Stimulated activated CD8-positive, alpha-beta memory T cell treated with anti-CD3 and anti-CD28 coated beads, Interleukin-15, amount 100 ng/mL, for 48 hours (primary cell): ENCODE data around the gene TMEM191C.
"Not testable (repeated sequence)": the region's sequence is repeated elsewhere in the genome, so short reads cannot be mapped to it uniquely, and the experiment has no call there.

Experiments
- DNase-seq, 2 donors: peaks; one replicate each; pipeline ENCODE4 v3.0.0-alpha.2; 2020; ENCODE audit warnings: low read depth in 2 of 2

The TMEM191C gene

DNA sequence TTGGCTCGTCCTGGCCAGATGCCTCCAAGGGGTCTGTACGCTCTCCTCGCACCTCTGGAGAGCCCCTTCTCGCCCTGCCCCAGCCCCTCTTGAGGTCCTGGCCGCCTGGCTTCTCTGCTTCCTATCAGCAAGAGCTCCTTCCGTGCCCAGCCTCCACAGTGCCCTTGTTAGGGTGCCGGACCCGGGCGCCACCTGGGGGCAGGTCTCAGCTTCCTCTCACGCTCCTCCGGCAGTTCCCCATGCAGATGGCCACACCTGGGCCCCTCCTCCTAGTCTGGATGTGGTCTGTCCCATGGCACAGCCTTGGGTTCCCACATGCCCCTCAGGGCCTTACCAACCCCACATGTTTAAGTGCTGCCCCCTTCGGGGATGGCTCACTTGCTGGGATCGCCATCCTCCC lies 6.5 kb downstream of the TMEM191C start:
- not testable (repeated sequence) for DNase-seq

DNA sequence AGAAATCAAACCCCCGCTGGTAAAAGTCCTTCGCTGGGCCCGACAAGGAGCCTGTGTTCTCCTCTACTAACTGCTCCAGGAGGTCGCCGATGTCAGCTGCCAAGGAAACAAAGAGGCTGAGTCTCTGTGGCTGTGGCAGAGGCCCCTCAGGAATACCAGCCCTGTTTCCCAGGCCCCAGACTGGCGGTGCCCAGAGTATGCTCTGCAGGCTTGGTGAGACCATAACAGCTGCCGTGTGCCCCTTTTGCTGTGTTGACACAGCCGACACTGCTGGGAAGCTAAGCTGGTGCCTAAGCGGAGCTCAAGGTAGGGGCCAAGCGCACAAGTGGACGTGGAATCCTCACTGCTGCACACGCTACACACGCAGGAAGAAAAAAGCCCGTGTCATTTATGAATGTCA lies 16.9 kb downstream of the TMEM191C start:
- DNase-seq = not testable (repeated sequence)

DNA sequence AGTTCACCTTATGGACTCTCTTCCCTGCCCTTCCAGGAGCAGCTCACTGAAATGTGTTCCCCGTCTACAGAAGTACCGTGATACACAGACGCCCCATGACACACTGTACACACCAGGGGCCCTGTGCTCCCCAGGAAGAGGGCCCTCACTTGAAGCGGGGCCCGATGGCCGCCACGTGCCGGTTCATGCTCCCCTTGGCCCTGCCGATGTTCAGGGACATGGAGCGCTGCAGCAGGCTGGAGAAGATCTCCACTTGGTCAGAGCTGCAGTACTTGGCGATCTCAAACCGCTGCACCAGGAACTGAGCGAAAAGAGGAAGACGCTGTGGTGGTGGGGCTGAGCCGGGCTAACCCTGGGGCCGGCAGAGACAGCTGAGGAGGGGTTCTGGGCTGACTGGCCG lies 20.5 kb downstream of the TMEM191C start:
- DNase-seq = not testable (repeated sequence)

DNA sequence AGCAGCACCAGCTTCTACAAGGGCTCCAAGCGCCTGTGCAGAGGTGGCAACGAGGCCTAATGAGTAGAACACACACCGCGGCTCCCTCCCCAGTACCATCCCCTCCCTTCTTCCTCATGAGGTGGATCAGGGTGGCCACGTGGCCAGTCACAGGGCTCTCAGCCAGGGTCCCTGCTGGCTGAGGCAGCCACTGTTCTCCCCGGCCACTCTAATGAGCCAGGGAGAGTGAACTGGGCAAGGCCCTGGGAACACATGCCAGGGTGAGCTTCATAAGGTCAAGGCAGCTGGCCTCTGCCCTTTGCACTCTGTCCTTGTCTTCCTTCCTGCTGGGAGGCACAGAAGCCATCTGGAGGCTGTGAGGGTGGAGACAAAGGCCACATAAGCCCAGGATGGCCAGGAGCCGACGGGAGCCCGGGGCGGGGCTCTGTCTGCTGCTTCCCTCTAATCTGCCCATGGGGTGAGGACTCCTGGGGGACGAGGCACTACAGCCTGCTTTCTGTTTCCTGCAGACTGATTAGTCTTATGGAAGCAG lies 22.0 kb downstream of the TMEM191C start:
- DNase-seq = not testable (repeated sequence)

DNA sequence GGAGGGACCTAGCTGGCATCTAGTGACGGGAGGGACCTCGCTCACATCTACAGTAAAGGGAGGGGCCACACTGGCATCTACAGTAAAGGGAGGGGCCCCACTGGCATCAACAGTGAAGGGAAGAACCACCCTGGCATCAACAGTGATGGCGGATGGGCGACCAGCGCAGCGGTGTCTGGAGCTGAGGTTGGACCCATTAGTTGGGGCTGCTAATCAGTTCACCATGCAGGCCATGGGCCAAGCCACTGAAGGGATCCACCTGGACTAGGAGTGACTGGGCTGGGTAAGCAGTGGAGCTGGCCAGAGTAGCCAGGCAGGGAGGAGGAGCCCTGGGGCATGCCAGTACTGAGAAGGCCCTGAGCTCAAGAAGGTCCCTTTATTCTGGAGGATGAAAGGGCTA lies 23.4 kb downstream of the TMEM191C start:
- DNase-seq = not testable (repeated sequence)

DNA sequence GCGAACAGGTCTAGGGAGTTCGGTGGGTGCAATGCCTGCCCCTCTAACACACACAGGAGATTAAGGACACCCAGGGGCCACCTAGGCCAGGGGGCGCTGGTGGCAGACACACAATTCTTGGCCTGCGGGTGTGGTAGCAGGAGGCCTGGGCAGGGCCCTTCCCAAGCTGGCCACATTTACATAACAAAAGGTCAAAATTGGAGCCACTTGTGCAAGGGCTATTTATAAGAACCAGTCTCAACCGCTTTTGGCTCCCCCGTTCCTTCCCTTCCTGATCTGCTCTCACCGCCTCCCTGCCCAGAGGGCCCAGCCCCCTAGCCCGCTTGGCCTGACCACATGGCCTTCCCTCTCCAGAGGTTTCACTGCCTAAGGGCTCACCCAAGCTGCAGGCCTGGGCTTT lies 25.1 kb downstream of the TMEM191C start:
- DNase-seq = not testable (repeated sequence)

DNA sequence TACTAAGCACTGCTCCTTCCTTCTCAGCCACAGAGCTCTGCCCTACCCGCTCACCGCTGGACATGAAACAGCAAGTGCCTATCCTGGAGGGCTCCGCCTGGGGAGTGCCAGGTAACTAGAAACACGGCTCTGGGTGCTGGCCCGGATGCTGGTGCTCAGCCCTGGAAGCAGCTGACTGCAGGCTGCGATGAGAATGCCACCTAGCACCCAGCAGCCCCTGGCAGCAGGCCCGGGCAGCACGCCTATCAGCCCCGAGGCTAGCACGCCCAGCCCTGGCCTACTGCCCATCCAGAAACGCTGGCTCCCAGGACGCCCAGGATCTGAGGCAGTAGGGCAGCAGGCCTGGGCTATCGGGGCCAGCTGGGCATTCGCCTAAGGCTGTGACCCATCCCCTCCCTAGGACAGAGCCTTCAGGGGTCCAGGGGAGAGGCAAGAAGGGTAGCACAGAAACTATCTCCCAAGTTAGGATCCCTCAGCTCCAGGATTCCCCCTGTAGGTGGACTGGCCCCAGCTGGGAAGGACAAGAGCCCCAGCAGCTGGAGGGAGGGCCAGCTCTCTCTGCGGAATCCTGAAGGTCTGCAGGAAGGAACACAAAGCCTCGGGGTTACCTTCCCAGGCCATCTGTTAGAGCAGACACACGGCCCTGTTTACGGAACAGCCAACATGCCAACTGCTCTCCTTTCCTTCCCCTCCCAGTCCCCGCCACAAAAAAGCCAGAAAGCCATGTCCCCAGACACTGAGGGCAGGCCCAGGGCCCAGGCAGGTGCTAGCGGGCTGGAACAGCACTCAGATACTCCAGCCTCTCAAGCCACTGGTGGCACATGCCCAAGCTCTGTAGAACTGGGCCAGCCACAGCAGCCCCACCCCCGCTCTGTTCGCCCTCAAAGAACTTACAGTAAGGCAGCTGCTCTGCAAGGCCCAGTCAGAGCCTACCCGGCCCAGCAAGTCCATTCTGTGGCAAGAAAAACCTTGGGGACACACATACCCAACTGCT lies 26.9 kb downstream of the TMEM191C start:
- not testable (repeated sequence) for DNase-seq

DNA sequence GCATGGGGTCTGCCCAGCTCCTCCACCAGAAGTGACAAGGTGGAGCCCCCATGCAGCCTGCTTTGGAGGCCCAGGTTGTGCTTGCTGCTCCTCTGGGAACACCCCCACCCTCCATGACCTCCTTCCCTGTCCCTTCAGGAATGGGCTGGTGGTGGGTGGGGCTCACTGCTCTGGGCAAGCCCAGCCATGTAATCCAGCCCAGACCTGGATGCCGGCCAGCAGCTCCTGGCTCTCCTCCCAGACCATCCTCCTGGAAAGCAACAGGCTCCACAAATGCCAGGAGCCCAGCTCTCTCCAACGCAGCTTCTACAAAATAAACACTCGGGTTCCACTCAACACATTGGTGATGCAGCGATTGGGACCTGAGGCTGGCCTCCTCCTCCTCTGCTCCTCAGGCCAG lies 30.8 kb downstream of the TMEM191C start:
- DNase-seq = not testable (repeated sequence)

DNA sequence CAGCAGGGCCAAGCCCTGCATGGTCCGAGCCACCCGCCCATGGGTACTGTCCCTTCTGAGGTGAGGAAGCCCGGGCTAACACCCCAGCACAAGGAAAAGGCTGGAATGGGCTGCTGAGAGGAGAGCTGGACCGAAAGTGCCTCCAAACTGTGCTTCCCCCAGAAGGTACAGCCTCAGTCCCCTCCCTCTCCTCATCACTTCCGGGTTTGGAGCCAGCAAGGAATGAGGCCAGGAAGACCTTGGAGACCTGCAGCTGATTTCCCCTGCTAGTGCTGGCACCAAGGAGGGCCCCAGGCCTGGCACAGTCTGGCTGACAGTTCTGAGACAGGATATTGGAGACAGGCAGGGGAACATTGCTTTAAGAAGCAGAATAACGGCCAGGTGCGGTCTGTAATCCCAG lies 31.3 kb downstream of the TMEM191C start:
- not testable (repeated sequence) for DNase-seq

DNA sequence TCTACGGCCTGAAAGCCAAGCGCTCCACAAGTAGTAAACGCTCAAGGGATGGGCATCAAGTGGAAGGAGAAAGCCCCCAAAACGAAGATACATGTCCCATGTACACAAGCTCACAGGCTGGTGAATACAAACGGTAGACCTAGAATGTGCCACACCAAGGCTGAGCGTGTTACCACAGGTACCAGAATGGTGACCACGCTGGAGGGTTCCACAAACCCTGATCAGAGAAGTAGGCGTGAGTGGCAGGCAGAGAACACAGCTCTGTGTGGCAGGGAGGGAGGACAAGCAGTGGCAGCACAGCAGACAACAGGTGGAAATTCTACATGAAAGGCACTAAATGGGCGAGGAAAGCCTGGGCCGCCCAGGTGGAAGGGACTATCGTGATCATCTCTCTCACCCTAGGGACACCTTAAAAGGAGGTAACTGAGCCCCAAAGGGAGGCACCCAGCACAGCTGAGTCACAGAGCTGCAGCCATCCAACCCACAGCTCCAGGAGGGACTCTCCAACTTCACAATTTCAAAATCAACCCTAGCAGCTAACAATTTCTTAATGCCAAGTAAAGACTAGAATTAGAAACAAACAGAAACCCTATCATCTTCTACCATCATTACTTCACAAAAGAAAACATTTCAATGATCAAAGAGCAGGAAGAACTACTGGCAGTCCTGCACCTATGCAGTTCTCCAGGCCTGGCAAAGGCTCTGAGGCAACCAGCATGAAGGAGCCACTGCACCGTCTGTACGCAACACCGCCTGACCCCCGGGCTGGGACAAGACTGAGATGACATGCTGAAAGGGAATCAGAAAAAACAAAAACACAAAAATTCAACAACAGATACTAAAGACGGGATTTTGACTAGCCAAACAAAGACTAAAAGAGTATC lies 32.7 kb downstream of the TMEM191C start:
- not testable (repeated sequence) for DNase-seq

DNA sequence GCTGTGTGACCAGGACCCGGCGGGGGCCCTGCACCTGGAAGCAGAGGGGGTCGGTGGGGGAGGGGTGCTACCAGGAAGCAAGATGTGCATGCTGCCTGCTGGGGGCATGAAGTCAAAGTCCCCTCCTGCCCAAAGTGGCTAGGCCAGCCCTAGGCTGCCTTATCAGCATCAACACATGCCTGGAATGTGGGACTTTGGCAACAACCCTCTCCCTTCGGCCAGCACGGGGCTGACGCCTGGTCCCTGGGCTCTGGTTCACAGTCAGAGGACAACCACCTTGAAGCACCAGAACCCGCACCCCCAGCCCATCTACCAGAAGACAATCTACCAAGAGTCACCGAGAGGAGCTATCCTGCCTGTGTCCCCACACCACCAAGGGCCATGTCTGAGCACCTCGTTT lies 43.2 kb downstream of the TMEM191C start:
- not testable (repeated sequence) for DNase-seq

DNA sequence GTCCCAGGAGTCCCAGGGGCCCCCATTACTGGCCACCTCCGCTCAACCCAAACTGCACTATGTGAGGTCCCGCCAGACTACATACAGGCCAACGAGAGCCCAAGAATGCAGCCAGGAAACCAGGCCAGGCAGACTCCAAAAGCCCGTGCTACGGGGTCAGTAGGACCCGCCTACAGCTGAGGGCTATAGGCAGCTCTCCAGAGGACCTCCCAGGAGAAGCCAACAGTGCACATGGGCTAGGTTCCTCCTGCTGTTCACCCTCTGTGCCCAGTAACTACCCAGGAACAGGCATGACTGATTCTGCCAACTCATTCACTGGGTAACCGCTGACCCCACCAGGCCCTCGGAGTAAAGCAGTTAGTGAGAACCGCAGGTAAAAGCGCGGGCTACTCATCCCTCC lies 44.8 kb downstream of the TMEM191C start:
- not testable (repeated sequence) for DNase-seq

DNA sequence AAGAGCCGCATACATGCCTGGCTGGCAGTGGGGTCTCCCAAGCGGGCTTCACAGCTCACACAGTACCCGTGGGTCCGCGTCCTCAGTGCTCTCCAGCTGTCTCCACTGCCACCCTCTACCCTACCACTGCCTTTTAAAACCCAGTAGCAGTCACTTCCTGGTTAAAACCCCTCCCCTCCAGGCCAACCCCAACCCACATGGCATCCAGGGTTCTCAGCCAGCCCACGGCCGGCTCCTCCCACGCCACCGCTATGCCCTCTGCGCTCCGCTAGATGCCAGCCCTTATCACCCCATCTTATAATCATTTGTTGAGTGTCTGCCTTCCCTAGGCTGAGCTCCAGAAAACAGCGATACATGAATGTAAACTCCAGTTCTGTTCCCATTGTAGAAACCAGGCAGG lies 46.9 kb downstream of the TMEM191C start:
- DNase-seq = not testable (repeated sequence)

DNA sequence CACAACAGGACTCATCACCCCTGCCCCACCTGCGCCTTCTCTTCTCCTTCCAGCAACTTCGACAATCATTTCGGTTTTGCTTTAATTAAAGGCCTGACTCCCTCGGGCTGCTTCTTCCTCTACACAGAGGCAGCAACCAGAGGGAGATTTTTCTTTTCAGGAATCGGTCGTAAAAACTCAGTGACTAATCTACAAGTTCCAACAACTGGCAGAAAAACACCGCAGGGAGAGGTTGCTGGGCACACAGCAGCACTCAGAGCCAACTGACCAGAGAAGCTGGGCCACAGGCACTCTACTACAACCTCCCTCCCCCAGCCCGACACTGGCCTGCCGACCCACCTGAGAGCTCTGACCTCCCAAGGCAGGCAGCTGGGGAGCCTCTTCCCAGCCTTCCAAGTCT lies 48.0 kb downstream of the TMEM191C start:
- not testable (repeated sequence) for DNase-seq

DNA sequence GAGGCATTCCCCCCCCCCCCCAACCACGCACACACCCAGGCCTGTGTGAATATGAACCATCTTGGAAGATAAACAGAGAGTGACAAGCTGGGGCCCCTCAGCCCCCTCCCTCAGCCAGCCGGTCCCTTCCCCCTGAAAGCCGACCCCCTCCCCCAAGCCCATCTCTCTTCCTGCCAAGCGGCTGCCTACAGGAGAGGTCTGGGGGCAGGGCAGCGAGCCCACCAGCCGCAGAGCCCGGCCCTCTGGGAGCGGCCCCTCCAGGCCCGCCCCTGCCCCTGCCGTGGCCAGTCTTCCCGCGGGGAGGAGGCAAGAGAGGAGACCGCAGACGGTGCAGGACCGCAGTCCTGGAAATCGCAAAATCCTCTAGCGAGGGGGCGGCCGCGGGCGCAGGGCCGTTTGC lies 49.3 kb downstream of the TMEM191C start:
- DNase-seq = not testable (repeated sequence)

DNA sequence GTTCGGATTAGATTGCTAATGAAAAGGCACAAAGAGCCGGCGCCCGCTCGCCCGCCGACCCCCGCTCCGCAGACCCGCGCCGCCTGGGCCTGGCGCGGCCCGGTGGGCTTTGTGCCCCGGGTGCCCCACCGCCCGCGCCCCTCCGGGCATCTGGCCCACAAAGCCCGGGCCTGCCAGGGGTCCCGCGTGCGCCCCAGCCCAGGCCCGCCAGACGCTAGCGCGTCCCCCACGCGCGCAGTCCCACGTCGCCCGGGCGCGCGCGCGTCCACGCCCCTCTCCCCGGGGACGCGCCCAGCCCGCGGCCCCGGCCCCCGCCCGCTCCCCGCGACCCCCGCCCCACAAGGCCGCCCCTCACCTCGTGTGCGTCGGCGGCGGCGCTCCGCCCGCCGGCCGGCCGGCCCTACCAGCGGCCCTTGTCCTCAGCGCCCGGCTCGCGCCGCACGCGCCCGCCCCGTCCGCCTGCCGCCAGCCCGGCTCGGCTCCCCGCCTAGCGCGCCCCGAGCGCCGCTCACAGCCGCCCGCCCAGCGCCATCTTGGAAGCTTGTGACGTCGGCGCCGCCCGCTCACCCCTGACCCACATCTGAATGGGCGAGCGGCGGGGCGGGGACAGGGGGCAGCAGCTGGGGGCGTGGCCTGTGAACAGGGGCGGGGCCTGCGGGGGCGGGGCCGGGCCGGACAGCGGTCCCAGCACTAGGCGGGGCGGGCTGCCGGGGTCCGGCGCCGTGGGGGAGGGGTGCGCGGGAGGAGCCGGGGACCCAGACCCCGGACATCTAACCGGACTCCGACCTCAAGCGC lies 50.0 kb downstream of the TMEM191C start:
- DNase-seq = peak in 1 of 2 donors; percentile 47
